Duodenal mucosa (tissue), 2 donors: ENCODE results near the gene HLA-DQA1.
"Not testable (repeated sequence)": the region's sequence is repeated elsewhere in the genome, so short reads cannot be mapped to it uniquely, and the experiment has no call there.

Experiments used
- H3K27ac ChIP-seq: one replicate; pipeline ENCODE4 v1.7.0; 2013; ENCODE audit warnings: low read depth, low read length
- H3K27me3 ChIP-seq, 2 donors: one replicate each; pipeline ENCODE4 v1.7.0; 2013; ENCODE audit warnings: low read length in 2 of 2, control low read depth in 1 of 2; ENCODE audit not compliant: insufficient read depth in 2 of 2, control insufficient read depth in 1 of 2
- H3K36me3 ChIP-seq, 2 donors: one replicate each; pipeline ENCODE4 v1.7.0; 2013; ENCODE audit warnings: low read length in 2 of 2, control low read depth in 1 of 2; ENCODE audit not compliant: insufficient read depth in 2 of 2, control insufficient read depth in 1 of 2
- H3K4me1 ChIP-seq, 2 donors: one replicate each; pipeline ENCODE4 v1.7.0; 2013; ENCODE audit warnings: low read length in 2 of 2, control low read depth in 1 of 2; ENCODE audit not compliant: insufficient read depth in 2 of 2, control insufficient read depth in 1 of 2
- H3K4me3 ChIP-seq, 2 donors: one replicate each; pipeline ENCODE4 v1.7.0; 2013; ENCODE audit warnings: low read length in 2 of 2, low read depth in 1 of 2
- H3K9ac ChIP-seq, 2 donors: one replicate each; pipeline ENCODE4 v1.7.0; 2013; ENCODE audit warnings: low read length in 2 of 2, low read depth in 1 of 2
- H3K9me3 ChIP-seq, 2 donors: one replicate each; pipeline ENCODE4 v1.7.0; 2013; ENCODE audit warnings: low read length in 2 of 2, control low read depth in 1 of 2; ENCODE audit not compliant: control insufficient read depth in 1 of 2

Gene HLA-DQA1

DNA sequence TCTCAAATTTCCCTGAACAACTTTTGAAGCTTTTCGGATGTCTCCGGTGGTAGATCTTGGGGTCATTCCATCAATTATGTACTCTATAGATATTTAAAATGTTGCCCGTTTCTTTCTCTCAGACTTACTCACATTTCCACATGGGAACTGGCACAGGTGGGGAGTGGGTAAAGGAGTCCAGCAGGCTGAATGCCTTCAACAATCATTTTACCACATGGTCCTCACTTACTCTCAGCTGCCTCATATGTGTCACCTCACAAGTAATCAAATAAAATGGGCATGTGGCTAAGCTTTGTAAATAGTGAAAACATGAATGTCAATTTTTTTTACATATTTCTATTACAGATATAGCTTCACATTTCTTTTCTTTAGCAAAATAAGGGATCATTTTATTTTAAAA lies 677 bp downstream of the HLA-DQA1 start:
- no peak overlapping the region for H3K27ac ChIP-seq
- H3K4me3 ChIP-seq: no peak overlapping the region
- H3K4me1 ChIP-seq: no peaks in the 10 kb centered on the region
- no peaks in the 10 kb centered on the region for H3K9me3 ChIP-seq
- H3K27me3 ChIP-seq: peaks cover 0 to 7% of the 10 kb centered on the region in 2 donors
- no peaks in the 10 kb centered on the region for H3K36me3 ChIP-seq
- no peak overlapping the region for H3K9ac ChIP-seq

DNA sequence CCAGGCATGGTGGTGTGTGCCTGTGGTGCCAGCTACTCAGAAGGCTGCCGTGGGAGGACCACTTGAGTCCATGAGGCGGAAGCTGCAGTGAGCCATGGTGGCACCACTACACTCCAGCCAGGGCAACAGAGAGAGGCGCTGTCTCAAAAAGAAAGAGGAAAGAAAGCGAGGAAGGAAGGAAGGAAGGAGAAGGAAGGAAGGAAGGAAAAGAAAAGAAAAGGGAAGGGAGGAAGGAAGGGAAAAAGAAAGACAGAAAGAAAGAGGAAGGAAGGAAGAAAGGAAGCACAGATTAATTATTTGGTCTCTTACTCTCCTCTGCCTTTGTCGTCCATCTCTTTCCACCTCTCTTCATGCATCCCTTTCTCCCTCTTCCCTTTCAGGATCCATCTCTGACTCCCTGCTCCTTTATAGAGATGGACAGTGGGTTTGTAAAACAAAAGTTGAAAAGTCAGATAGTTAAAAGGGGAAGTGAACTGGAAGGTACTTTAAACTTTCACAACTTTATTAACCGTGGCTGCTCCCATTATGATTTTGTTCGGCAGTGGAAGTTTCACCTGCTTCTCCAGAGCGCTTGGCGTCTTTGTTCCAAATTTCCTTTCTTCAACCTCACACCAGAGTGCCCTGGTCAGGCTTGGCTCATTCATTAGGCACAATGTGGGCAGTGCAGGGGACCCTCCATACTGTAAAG lies 1.5 kb downstream of the HLA-DQA1 start:
- no peaks in the 10 kb centered on the region for H3K9me3 ChIP-seq
- peaks cover 0 to 7% of the 10 kb centered on the region in 2 donors for H3K27me3 ChIP-seq
- no peaks in the 10 kb centered on the region for H3K36me3 ChIP-seq
- H3K9ac ChIP-seq: no peak overlapping the region
- H3K4me1 ChIP-seq: no peaks in the 10 kb centered on the region
- no peak overlapping the region for H3K4me3 ChIP-seq
- H3K27ac ChIP-seq: no peak overlapping the region

DNA sequence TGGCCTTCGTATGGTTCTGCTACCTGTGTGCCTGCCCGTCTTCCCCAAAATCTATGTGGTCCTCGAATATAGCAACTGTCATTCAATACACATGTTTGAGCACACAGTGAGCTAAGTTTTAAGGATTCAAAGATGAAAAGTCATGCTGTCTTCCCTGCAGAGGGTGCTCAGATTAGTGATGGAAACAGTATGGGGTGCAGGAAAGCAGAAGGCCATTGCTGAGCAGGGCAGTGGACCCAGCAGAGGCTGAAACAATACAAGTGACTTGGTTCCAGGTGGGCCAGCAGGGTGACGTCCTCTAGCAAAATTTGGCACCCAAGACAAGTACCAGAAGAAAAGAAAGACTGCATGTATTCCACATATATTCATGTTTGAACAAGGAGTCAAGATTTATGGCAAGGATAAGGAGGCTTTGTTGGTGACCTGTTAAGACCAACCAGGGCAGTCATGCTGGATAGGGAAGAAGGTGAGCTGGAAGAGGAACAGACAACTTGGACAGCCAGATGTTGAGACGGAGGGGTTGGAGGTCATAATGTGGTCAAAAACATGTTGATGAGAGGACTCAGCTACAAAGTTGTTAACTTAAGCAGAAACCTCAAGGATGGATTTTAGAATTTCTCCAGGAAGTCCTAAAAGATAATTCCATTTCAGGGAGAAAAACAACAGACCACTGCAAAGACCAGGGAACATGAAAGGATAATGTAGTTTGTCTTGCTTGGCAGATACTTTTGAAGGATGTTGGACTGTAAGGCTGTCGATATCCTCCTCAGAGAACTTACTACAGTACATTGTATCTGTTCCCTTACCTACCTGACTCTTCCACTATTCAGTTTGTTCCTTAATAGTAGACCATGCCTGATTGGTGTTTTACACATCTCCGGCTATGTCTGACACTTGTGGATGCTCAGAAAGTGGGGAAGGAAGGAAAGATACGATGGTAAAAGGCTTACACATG lies 2.5 kb downstream of the HLA-DQA1 start:
- Histone ChIP-seq H3K9me3 (no peaks in the 10 kb centered on the region), H3K4me1 (no peaks in the 10 kb centered on the region), H3K27me3 (peaks cover 0 to 7% of the 10 kb centered on the region in 2 donors), H3K27ac (no peak overlapping the region), H3K36me3 (no peaks in the 10 kb centered on the region), H3K9ac (no peak overlapping the region), H3K4me3 (no peak overlapping the region)

DNA sequence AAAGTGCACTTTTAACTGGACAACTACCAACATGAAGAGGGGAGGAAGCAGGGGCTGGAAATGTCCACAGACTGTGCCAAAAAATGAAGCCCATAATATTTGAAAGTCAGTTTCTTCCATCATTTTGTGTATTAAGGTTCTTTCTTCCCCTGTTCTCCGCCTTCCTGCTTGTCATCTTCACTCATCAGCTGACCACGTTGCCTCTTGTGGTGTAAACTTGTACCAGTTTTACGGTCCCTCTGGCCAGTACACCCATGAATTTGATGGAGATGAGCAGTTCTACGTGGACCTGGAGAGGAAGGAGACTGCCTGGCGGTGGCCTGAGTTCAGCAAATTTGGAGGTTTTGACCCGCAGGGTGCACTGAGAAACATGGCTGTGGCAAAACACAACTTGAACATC lies 3.9 kb downstream of the HLA-DQA1 start:
- H3K4me1 ChIP-seq: no peaks in the 10 kb centered on the region

GRCh38 chr6:32641785-32642719 lies 4.8 kb downstream of the HLA-DQA1 start:
- H3K36me3 ChIP-seq, H3K4me1 ChIP-seq, H3K27me3 ChIP-seq, H3K9ac ChIP-seq, H3K4me3 ChIP-seq, H3K27ac ChIP-seq, H3K9me3 ChIP-seq: not testable (repeated sequence)

More for the DNA sequence above, 3.9 kb downstream of the HLA-DQA1 start:
- H3K27ac ChIP-seq: no peak overlapping the region
- H3K36me3 ChIP-seq: no peaks in the 10 kb centered on the region
- no peak overlapping the region for H3K4me3 ChIP-seq
- H3K9ac ChIP-seq: no peak overlapping the region
- H3K27me3 ChIP-seq: no peaks in the 10 kb centered on the region
- no peaks in the 10 kb centered on the region for H3K9me3 ChIP-seq

- Histone ChIP-seq H3K4me3 (no peak overlapping the region), H3K9ac (no peak overlapping the region), H3K36me3 (no peaks in the 10 kb centered on the region), H3K27ac (no peak overlapping the region), H3K27me3 (no peaks in the 10 kb centered on the region), H3K4me1 (no peaks in the 10 kb centered on the region), H3K9me3 (no peaks in the 10 kb centered on the region)
These were observed 5.5 kb downstream of the HLA-DQA1 start for GRCh38 chr6:32642720-32643106.

DNA sequence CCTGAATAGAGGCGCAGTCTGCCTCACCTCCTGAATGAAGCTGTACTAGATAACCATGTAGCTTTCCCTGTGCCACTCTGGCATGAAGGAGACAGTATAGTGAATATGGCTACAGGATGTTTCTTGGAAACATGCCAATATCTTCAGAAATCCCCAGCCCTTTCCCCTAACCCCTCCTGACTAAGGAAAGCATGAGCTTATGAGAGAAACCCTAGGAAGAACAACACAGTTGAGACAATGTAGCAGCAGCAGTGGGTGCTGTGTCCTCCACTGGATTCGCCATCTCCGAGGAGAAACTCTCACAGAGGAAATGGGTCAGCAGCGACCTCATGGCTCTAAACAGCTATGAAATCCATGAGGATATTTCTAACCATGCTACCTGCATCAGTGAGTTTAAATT lies 6.7 kb downstream of the HLA-DQA1 start:
- H3K4me1 ChIP-seq: no peaks in the 10 kb centered on the region
- no peaks in the 10 kb centered on the region for H3K36me3 ChIP-seq
- no peaks in the 10 kb centered on the region for H3K9me3 ChIP-seq
- no peak overlapping the region for H3K9ac ChIP-seq
- H3K27ac ChIP-seq: no peak overlapping the region
- H3K27me3 ChIP-seq: no peaks in the 10 kb centered on the region
- H3K4me3 ChIP-seq: no peak overlapping the region

GRCh38 chr6:32645047-32645703 lies 8.0 kb downstream of the HLA-DQA1 start:
- H3K27ac ChIP-seq: no peak overlapping the region
- no peaks in the 10 kb centered on the region for H3K36me3 ChIP-seq
- no peak overlapping the region for H3K4me3 ChIP-seq
- no peaks in the 10 kb centered on the region for H3K4me1 ChIP-seq
- H3K9me3 ChIP-seq: no peaks in the 10 kb centered on the region
- H3K9ac ChIP-seq: no peak overlapping the region
- H3K27me3 ChIP-seq: no peaks in the 10 kb centered on the region

DNA sequence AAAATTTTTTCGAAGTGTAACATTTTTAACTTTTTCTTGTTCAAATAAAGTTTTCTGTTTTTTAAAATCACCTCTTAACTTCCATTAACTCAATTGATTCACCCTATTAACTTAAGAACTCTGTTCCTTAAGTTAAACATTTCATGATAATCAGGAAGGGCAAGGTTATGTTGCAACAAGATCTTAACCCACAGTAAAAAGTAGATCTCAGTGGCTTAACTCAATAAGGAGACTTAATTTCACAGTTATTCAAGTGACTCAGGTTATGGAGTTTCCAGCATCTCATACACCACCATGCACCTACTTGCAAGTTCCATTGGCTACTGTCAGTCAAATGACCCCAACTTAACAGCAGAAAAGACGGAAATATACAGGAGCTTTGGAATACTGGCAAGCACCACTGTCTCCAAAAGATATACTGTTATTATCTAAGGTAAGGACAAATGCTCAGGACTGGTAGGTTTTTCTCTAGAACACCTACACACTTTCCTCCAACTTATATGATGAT lies 18.1 kb downstream of the HLA-DQA1 start:
- H3K9ac ChIP-seq: no peak overlapping the region
- no peak overlapping the region for H3K27ac ChIP-seq
- H3K9me3 ChIP-seq: peaks cover 0 to 4% of the 10 kb centered on the region in 2 donors
- no peak overlapping the region for H3K4me3 ChIP-seq
- no peaks in the 10 kb centered on the region for H3K4me1 ChIP-seq
- H3K36me3 ChIP-seq: no peaks in the 10 kb centered on the region
- no peaks in the 10 kb centered on the region for H3K27me3 ChIP-seq
